ENCODE results near the gene CNKSR1.

DNA sequence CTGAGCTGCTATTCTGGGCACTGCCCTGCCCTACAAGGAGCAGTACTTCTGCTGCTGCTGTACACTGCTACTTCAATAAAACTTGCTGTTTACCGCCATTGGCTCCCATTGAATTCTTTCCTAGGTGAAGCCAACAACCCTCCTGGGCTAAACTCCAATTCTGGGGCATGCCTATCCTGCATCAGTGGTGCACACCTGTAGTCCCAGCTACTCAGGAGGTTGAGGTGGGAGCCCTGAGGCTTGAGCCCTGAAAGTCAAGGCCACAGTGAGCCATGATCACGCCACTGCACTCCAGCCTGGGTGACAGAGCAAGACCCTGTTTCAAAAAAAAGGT lies 44.5 kb upstream of the CNKSR1 start:
- TF ChIP-seq RAD21 (IDR thresholded peaks at IDR 0.05; ENCODE audit: low read length): no peak
- no peak for TF ChIP-seq CTCF (IDR thresholded peaks at IDR 0.05)
- no peak for TF ChIP-seq JUND (IDR thresholded peaks at IDR 0.05)
- TF ChIP-seq EP300 (IDR thresholded peaks at IDR 0.05; ENCODE audit: borderline replicate concordance in 1 of 2, low read depth in 1 of 2, low read length in 1 of 2): no peak
- no peak for TF ChIP-seq YY1 (IDR thresholded peaks at IDR 0.05; ENCODE audit: low read depth)
- no peak for TF ChIP-seq FOSL2 (IDR thresholded peaks at IDR 0.05; ENCODE audit: borderline replicate concordance, low read depth)
- no peak for TF ChIP-seq SMC3 (IDR thresholded peaks at IDR 0.05; ENCODE audit: low read depth, low read length)
- TF ChIP-seq CHD2 (IDR thresholded peaks at IDR 0.05; ENCODE audit: low read length, partially characterized antibody): no peak
- no peak for TF ChIP-seq TAF1 (IDR thresholded peaks at IDR 0.05; ENCODE audit: borderline replicate concordance, low read depth, low read length)
- no peak for TF ChIP-seq POLR2AphosphoS5 (IDR thresholded peaks at IDR 0.05; ENCODE audit: low read depth, low read length)
- no peak for TF ChIP-seq SIN3A (IDR thresholded peaks at IDR 0.05; ENCODE audit: borderline replicate concordance, low read depth, low read length)
- TF ChIP-seq, protein P1, sequence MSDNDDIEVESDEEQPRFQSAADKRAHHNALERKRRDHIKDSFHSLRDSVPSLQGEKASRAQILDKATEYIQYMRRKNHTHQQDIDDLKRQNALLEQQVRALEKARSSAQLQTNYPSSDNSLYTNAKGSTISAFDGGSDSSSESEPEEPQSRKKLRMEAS (IDR thresholded peaks at IDR 0.05; ENCODE audit: low read depth): no peak
- no peak for TF ChIP-seq RCOR1 (IDR thresholded peaks at IDR 0.05; ENCODE audit: low read length)
